Measurements from ENCODE around the gene SFXN1.

The SFXN1 gene

GRCh38 chr5:175564716-175565115 lies 86.4 kb downstream of the SFXN1 start:
- Histone ChIP-seq H3K4me3 (ENCODE audit: insufficient read depth, low read depth, low read length) (no peak overlapping the region), H3K27me3 (ENCODE audit: control insufficient read depth, insufficient read depth, low read length, poor library complexity, severe bottlenecking) (no peaks in the 10 kb centered on the region), H3K36me3 (ENCODE audit: control insufficient read depth, insufficient read depth, low read length) (no peaks in the 10 kb centered on the region), H3K9me3 (ENCODE audit: control insufficient read depth, low read length) (no peaks in the 10 kb centered on the region), H3K4me1 (ENCODE audit: control insufficient read depth, insufficient read depth, low read length) (no peaks in the 10 kb centered on the region), H3K27ac (ENCODE audit: insufficient read depth, low read depth, low read length, poor library complexity, severe bottlenecking) (no peak overlapping the region)
- WGBS, 2 experiments, result 90 to 100% methylated on average over 1 of the region's 1 CpG

- no peak overlapping the region for H3K4me3 ChIP-seq (ENCODE audit: insufficient read depth, low read depth, low read length)
- H3K9me3 ChIP-seq (ENCODE audit: control insufficient read depth, low read length), result no peaks in the 10 kb centered on the region
- no peak overlapping the region for H3K27ac ChIP-seq (ENCODE audit: insufficient read depth, low read depth, low read length, poor library complexity, severe bottlenecking)
- 83 to 97% methylated on average over 2 of the region's 2 CpGs for WGBS, 2 experiments
- no peaks in the 10 kb centered on the region for H3K27me3 ChIP-seq (ENCODE audit: control insufficient read depth, insufficient read depth, low read length, poor library complexity, severe bottlenecking)
- H3K4me1 ChIP-seq (ENCODE audit: control insufficient read depth, insufficient read depth, low read length), result no peaks in the 10 kb centered on the region
- H3K36me3 ChIP-seq (ENCODE audit: control insufficient read depth, insufficient read depth, low read length), result no peaks in the 10 kb centered on the region
These were observed 88.3 kb downstream of the SFXN1 start for GRCh38 chr5:175566697-175567096.

- Histone ChIP-seq H3K4me1 (ENCODE audit: control insufficient read depth, insufficient read depth, low read length) (no peaks in the 10 kb centered on the region), H3K27me3 (ENCODE audit: control insufficient read depth, insufficient read depth, low read length, poor library complexity, severe bottlenecking) (no peaks in the 10 kb centered on the region), H3K9me3 (ENCODE audit: control insufficient read depth, low read length) (no peaks in the 10 kb centered on the region), H3K36me3 (ENCODE audit: control insufficient read depth, insufficient read depth, low read length) (no peaks in the 10 kb centered on the region), H3K27ac (ENCODE audit: insufficient read depth, low read depth, low read length, poor library complexity, severe bottlenecking) (no peak overlapping the region), H3K4me3 (ENCODE audit: insufficient read depth, low read depth, low read length) (no peak overlapping the region)
- WGBS, 2 experiments, result 86 to 95% methylated on average over 1 of the region's 1 CpG
These were observed 89.6 kb downstream of the SFXN1 start for GRCh38 chr5:175567954-175568353.

- Histone ChIP-seq H3K36me3 (ENCODE audit: control insufficient read depth, insufficient read depth, low read length) (no peaks in the 10 kb centered on the region), H3K9me3 (ENCODE audit: control insufficient read depth, low read length) (no peaks in the 10 kb centered on the region), H3K4me1 (ENCODE audit: control insufficient read depth, insufficient read depth, low read length) (no peaks in the 10 kb centered on the region), H3K27ac (ENCODE audit: insufficient read depth, low read depth, low read length, poor library complexity, severe bottlenecking) (no peak overlapping the region), H3K27me3 (ENCODE audit: control insufficient read depth, insufficient read depth, low read length, poor library complexity, severe bottlenecking) (no peaks in the 10 kb centered on the region), H3K4me3 (ENCODE audit: insufficient read depth, low read depth, low read length) (no peak overlapping the region)
- 93 to 96% methylated on average over 4 of the region's 4 CpGs for WGBS, 2 experiments
These were observed 91.3 kb downstream of the SFXN1 start for GRCh38 chr5:175569701-175570100.

GRCh38 chr5:175572886-175573285 lies 94.5 kb downstream of the SFXN1 start:
- 77 to 85% methylated on average over 4 of the region's 4 CpGs for WGBS, 2 experiments
- Histone ChIP-seq H3K4me1 (ENCODE audit: control insufficient read depth, insufficient read depth, low read length) (no peaks in the 10 kb centered on the region), H3K9me3 (ENCODE audit: control insufficient read depth, low read length) (no peaks in the 10 kb centered on the region), H3K27me3 (ENCODE audit: control insufficient read depth, insufficient read depth, low read length, poor library complexity, severe bottlenecking) (no peaks in the 10 kb centered on the region), H3K27ac (ENCODE audit: insufficient read depth, low read depth, low read length, poor library complexity, severe bottlenecking) (no peak overlapping the region), H3K4me3 (ENCODE audit: insufficient read depth, low read depth, low read length) (no peak overlapping the region), H3K36me3 (ENCODE audit: control insufficient read depth, insufficient read depth, low read length) (no peaks in the 10 kb centered on the region)

GRCh38 chr5:175573493-175574269 lies 95.3 kb downstream of the SFXN1 start:
- Histone ChIP-seq H3K36me3 (ENCODE audit: control insufficient read depth, insufficient read depth, low read length) (no peaks in the 10 kb centered on the region), H3K9me3 (ENCODE audit: control insufficient read depth, low read length) (no peaks in the 10 kb centered on the region), H3K4me3 (ENCODE audit: insufficient read depth, low read depth, low read length) (no peak overlapping the region), H3K27me3 (ENCODE audit: control insufficient read depth, insufficient read depth, low read length, poor library complexity, severe bottlenecking) (no peaks in the 10 kb centered on the region), H3K27ac (ENCODE audit: insufficient read depth, low read depth, low read length, poor library complexity, severe bottlenecking) (no peak overlapping the region), H3K4me1 (ENCODE audit: control insufficient read depth, insufficient read depth, low read length) (no peaks in the 10 kb centered on the region)
- WGBS, 2 experiments, result 16 to 17% methylated on average over 15 of the region's 15 CpGs

- Histone ChIP-seq H3K4me1 (ENCODE audit: control insufficient read depth, insufficient read depth, low read length) (no peaks in the 10 kb centered on the region), H3K9me3 (ENCODE audit: control insufficient read depth, low read length) (no peaks in the 10 kb centered on the region), H3K27me3 (ENCODE audit: control insufficient read depth, insufficient read depth, low read length, poor library complexity, severe bottlenecking) (no peaks in the 10 kb centered on the region), H3K4me3 (ENCODE audit: insufficient read depth, low read depth, low read length) (no peak overlapping the region), H3K36me3 (ENCODE audit: control insufficient read depth, insufficient read depth, low read length) (no peaks in the 10 kb centered on the region), H3K27ac (ENCODE audit: insufficient read depth, low read depth, low read length, poor library complexity, severe bottlenecking) (no peak overlapping the region)
- 95 to 96% methylated on average over 2 of the region's 2 CpGs for WGBS, 2 experiments
These were observed 96.9 kb downstream of the SFXN1 start for GRCh38 chr5:175575301-175575700.

GRCh38 chr5:175576096-175576495 lies 97.7 kb downstream of the SFXN1 start:
- H3K27me3 ChIP-seq (ENCODE audit: control insufficient read depth, insufficient read depth, low read length, poor library complexity, severe bottlenecking), result no peaks in the 10 kb centered on the region
- no peak overlapping the region for H3K27ac ChIP-seq (ENCODE audit: insufficient read depth, low read depth, low read length, poor library complexity, severe bottlenecking)
- H3K9me3 ChIP-seq (ENCODE audit: control insufficient read depth, low read length), result no peaks in the 10 kb centered on the region
- H3K4me1 ChIP-seq (ENCODE audit: control insufficient read depth, insufficient read depth, low read length), result no peaks in the 10 kb centered on the region
- WGBS, 2 experiments, result 91 to 92% methylated on average over 7 of the region's 7 CpGs
- no peaks in the 10 kb centered on the region for H3K36me3 ChIP-seq (ENCODE audit: control insufficient read depth, insufficient read depth, low read length)
- H3K4me3 ChIP-seq (ENCODE audit: insufficient read depth, low read depth, low read length), result no peak overlapping the region

GRCh38 chr5:175576591-175576990 lies 98.2 kb downstream of the SFXN1 start:
- Histone ChIP-seq H3K36me3 (ENCODE audit: control insufficient read depth, insufficient read depth, low read length) (no peaks in the 10 kb centered on the region), H3K27me3 (ENCODE audit: control insufficient read depth, insufficient read depth, low read length, poor library complexity, severe bottlenecking) (no peaks in the 10 kb centered on the region), H3K9me3 (ENCODE audit: control insufficient read depth, low read length) (no peaks in the 10 kb centered on the region), H3K4me1 (ENCODE audit: control insufficient read depth, insufficient read depth, low read length) (no peaks in the 10 kb centered on the region), H3K4me3 (ENCODE audit: insufficient read depth, low read depth, low read length) (no peak overlapping the region), H3K27ac (ENCODE audit: insufficient read depth, low read depth, low read length, poor library complexity, severe bottlenecking) (no peak overlapping the region)
- 87 to 90% methylated on average over 6 of the region's 6 CpGs for WGBS, 2 experiments

Data from ectodermal cell (in vitro differentiated cells).